Measurements from ENCODE around the gene MYH11.

- TF ChIP-seq POLR2AphosphoS5 (IDR thresholded peaks at IDR 0.05; ENCODE audit: low read depth, low read length) (no peak), POLR2A (IDR thresholded peaks at IDR 0.05; ENCODE audit: low read depth, low read length) (no peak)
These were observed 120.3 kb downstream of the MYH11 start for GRCh38 chr16:15736529-15736928.
